ENCODE data around the gene GABARAPL2. TPM values are rescaled to one million over a fixed set of nuclear protein-coding genes. Genes with fewer than 3 reads are reported as not detected.
"Not testable (repeated sequence)": the region's sequence is repeated elsewhere in the genome, so short reads cannot be mapped to it uniquely, and the experiment has no call there.

The GABARAPL2 gene
- polyA plus RNA-seq, 1 donor from 2014 or later, result 344 TPM

- H2AFZ ChIP-seq (ENCODE audit: low read depth, low read length); H3K9me3 ChIP-seq (ENCODE audit: low read length); H3K9me2 ChIP-seq (ENCODE audit: insufficient read depth, low read length); H3K36me3 ChIP-seq (ENCODE audit: insufficient read depth, low read length); H3K4me3 ChIP-seq (ENCODE audit: low read length); H4K20me1 ChIP-seq (ENCODE audit: insufficient read depth); H3K27me3 ChIP-seq (ENCODE audit: insufficient read depth, low read depth, low read length); H3K79me2 ChIP-seq (replicated peaks; ENCODE audit: insufficient read depth, low read length); H3K4me2 ChIP-seq (ENCODE audit: low read length); H3K27ac ChIP-seq (ENCODE audit: low read length); H3K9ac ChIP-seq (ENCODE audit: low read length); H3F3A ChIP-seq (ENCODE audit: insufficient read depth, low read length, poor library complexity, severe bottlenecking): not testable (repeated sequence)
Measured at GRCh38 chr16:75591927-75592326, 25.7 kb downstream of the GABARAPL2 start.

GRCh38 chr16:75593308-75593707 is 27.1 kb downstream of the GABARAPL2 start:
- H3K36me3 ChIP-seq (ENCODE audit: insufficient read depth, low read length), result peaks cover 5% of the 10 kb centered on the region
- H3K9me3 ChIP-seq (ENCODE audit: low read length), result no peaks in the 10 kb centered on the region
- no peak overlapping the region for H3K4me3 ChIP-seq (ENCODE audit: low read length)
- no peaks in the 10 kb centered on the region for H4K20me1 ChIP-seq (ENCODE audit: insufficient read depth)
- H3K9ac ChIP-seq (ENCODE audit: low read length), result no peak overlapping the region
- H3K79me2 ChIP-seq (replicated peaks; ENCODE audit: insufficient read depth, low read length), result no peaks in the 10 kb centered on the region
- H3F3A ChIP-seq (ENCODE audit: insufficient read depth, low read length, poor library complexity, severe bottlenecking), result no peaks in the 10 kb centered on the region
- no peaks in the 10 kb centered on the region for H3K9me2 ChIP-seq (ENCODE audit: insufficient read depth, low read length)
- H3K27ac ChIP-seq (ENCODE audit: low read length), result no peak overlapping the region
- H3K27me3 ChIP-seq (ENCODE audit: insufficient read depth, low read depth, low read length), result no peaks in the 10 kb centered on the region
- H2AFZ ChIP-seq (ENCODE audit: low read depth, low read length), result no peak overlapping the region
- H3K4me2 ChIP-seq (ENCODE audit: low read length), result no peak overlapping the region
- TF ChIP-seq, protein P1, sequence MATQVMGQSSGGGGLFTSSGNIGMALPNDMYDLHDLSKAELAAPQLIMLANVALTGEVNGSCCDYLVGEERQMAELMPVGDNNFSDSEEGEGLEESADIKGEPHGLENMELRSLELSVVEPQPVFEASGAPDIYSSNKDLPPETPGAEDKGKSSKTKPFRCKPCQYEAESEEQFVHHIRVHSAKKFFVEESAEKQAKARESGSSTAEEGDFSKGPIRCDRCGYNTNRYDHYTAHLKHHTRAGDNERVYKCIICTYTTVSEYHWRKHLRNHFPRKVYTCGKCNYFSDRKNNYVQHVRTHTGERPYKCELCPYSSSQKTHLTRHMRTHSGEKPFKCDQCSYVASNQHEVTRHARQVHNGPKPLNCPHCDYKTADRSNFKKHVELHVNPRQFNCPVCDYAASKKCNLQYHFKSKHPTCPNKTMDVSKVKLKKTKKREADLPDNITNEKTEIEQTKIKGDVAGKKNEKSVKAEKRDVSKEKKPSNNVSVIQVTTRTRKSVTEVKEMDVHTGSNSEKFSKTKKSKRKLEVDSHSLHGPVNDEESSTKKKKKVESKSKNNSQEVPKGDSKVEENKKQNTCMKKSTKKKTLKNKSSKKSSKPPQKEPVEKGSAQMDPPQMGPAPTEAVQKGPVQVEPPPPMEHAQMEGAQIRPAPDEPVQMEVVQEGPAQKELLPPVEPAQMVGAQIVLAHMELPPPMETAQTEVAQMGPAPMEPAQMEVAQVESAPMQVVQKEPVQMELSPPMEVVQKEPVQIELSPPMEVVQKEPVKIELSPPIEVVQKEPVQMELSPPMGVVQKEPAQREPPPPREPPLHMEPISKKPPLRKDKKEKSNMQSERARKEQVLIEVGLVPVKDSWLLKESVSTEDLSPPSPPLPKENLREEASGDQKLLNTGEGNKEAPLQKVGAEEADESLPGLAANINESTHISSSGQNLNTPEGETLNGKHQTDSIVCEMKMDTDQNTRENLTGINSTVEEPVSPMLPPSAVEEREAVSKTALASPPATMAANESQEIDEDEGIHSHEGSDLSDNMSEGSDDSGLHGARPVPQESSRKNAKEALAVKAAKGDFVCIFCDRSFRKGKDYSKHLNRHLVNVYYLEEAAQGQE (IDR thresholded peaks at IDR 0.05; ENCODE audit: borderline replicate concordance), result no peak
- TF ChIP-seq RAD21 (conservative IDR thresholded peaks at IDR 0.05) (no peak), TAF1 (IDR thresholded peaks at IDR 0.05; ENCODE audit: low read depth) (no peak), SMC3 (conservative IDR thresholded peaks at IDR 0.05; ENCODE audit: poor library complexity) (no peak), MXI1 (conservative IDR thresholded peaks at IDR 0.05; ENCODE audit: poor library complexity, severe bottlenecking) (no peak), CTCF (IDR thresholded peaks at IDR 0.05; ENCODE audit: poor library complexity, severe bottlenecking) (no peak), EZH2 (IDR thresholded peaks at IDR 0.05; ENCODE audit: borderline replicate concordance, insufficient read depth, low read length, poor library complexity, severe bottlenecking) (no peak)

Data from neural cell (in vitro differentiated cells).